ENCODE results near the gene TMEM214.

DNA sequence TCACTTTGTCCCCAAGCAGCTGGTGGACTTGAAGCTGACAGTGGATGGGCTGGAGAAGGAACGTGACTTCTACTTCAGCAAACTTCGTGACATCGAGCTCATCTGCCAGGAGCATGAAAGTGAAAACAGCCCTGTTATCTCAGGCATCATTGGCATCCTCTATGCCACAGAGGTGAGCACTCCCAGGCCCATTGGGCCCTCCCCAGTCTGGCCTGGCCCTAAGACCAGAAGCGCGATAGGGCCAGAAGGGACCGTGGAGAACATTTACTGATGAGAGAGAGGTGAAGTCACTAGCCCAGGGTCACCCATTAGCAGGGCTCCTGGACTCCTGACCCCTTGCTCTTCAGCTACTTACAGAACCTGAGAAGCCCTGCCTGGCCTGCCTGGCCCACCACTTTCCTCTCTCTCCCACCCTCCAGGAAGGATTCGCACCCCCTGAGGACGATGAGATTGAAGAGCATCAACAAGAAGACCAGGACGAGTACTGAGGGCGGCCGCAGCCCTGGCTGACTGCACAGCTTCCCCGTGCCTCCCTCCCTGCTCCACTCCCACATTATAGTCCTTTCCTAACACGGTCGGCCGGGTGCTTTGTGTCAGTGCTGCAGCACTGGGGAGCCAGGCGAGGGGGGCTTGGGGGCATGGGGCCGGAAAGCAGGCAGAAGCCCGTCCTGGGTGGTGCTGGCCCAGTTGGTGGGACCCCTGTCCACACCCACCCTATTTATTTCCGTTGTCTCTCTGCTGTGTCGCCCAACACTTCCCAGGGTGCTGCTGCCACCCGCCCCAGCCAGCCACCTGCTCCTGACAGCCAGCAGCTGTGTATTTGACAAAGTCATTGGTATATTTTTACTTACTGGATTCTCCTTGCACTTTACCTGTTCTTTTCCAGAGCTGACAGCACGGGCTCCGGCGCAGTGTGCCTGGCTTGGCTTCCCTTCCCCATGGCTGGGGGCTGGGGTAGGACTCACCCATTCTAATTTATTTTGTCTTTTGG is 6.6 kb upstream of the TMEM214 start:
- no peak for TF ChIP-seq CTCF (conservative IDR thresholded peaks at IDR 0.05 in 1 of 2, IDR thresholded peaks at IDR 0.05 in 1 of 2; ENCODE audit: extremely low read depth in 1 of 2, insufficient read depth in 1 of 2, low read depth in 1 of 2, low read length in 2 of 2)
- no peak for TF ChIP-seq EZH2 (IDR thresholded peaks at IDR 0.05; ENCODE audit: borderline replicate concordance, low read length)
